Measurements from ENCODE around the gene UBAC2.

- TF ChIP-seq POLR2A (IDR thresholded peaks at IDR 0.05; ENCODE audit: low read depth, low read length) (no peak), POLR2AphosphoS5 (IDR thresholded peaks at IDR 0.05; ENCODE audit: low read depth, low read length) (no peak)
These were observed 98.7 kb downstream of the UBAC2 start for GRCh38 chr13:99299256-99299919.
